GM20000 (cell line): ENCODE results near the gene ZNF385D.
"Not testable (repeated sequence)": the region's sequence is repeated elsewhere in the genome, so short reads cannot be mapped to it uniquely, and the experiment has no call there.

ENCODE experiments used
- DNase-seq: peaks from one replicate; pipeline ENCODE4 v3.0.0; 2012; ENCODE audit warnings: low spot score
- TF ChIP-seq, protein P1 (sequence below): IDR thresholded peaks from 2 replicates; pipeline ENCODE4 v1.5.1; 2012; ENCODE audit warnings: mild to moderate bottlenecking, control low read depth; ENCODE audit errors: extremely low read depth, missing control alignments

The ZNF385D gene

DNA sequence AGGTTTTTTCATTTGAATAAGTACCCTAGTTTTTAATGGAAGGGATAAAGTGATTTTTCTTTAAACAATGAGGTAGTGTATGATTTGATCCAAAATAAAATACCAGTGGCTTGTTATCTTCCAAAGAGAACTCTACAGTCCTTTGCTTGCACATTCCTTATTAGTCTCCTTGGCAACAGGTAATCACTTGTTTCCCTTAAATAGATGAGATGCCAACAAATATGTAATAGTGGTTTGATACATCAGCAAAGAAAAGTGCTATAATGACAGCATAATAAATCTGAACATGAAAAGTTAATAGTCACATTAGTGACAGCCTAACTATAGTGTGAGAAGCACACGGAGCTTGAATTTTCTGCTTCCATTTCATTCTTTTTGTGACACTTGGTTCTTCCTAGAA, 360.2 kb downstream of the ZNF385D start:
- DNase-seq: no peak
- TF ChIP-seq, protein P1, sequence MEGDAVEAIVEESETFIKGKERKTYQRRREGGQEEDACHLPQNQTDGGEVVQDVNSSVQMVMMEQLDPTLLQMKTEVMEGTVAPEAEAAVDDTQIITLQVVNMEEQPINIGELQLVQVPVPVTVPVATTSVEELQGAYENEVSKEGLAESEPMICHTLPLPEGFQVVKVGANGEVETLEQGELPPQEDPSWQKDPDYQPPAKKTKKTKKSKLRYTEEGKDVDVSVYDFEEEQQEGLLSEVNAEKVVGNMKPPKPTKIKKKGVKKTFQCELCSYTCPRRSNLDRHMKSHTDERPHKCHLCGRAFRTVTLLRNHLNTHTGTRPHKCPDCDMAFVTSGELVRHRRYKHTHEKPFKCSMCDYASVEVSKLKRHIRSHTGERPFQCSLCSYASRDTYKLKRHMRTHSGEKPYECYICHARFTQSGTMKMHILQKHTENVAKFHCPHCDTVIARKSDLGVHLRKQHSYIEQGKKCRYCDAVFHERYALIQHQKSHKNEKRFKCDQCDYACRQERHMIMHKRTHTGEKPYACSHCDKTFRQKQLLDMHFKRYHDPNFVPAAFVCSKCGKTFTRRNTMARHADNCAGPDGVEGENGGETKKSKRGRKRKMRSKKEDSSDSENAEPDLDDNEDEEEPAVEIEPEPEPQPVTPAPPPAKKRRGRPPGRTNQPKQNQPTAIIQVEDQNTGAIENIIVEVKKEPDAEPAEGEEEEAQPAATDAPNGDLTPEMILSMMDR: no peak

- TF ChIP-seq, protein P1: no peak
- no peak for DNase-seq
Measured at GRCh38 chr3:21390136-21390535, 360.9 kb downstream of the ZNF385D start.

DNA sequence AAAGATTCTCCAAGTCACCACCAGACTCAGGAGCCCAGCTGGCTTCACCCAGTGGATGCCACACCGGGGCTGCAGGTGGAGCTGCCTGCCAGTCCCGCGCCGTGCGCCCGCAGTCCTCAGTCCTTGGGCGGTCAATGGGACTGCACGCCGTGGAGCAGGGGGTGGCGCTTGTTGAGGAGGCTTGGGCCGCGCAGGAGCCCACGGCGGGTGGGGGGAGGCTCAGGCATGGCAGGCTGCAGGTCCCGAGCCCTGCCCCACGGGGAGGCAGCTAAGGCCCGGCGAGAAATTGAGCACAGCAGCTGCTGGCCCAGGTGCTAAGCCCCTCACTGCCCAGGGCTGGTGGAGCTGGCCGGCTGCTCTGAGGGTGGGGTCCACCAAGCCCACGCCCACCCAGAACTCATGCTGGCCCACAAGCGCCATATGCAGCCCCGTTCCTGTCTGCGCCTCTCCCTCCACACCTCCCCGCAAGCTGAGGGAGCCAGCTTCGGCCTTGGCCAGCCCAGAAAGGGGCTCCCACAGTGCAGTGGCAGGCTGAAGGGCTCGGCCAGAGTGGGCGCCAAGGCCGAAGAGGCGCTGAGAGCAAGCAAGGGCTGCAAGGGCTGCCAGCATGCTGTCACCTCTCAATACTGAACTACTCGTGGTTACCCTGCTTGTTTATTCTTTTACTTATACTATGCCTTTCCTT, 363.7 kb downstream of the ZNF385D start:
- DNase-seq: not testable (repeated sequence)

DNA sequence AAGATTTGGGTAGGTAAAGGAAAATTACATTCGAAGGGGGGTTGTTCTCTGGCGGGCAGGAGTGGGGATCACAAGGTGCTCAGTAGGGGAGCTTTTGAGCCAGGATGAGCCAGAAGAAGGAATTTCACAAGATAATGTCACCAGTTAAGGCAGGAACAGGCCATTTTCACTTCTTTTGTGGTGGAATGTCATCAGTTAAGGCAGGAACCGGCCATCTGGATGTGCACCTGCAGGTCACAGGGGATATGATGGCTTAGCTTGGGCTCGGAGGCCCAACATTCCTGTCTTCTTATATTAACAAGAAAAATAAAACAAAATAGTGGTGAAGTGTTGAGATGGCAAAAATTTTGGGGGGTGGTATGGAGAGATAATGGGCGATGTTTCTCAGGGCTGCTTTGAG, 373.0 kb downstream of the ZNF385D start:
- not testable (repeated sequence) for DNase-seq

DNA sequence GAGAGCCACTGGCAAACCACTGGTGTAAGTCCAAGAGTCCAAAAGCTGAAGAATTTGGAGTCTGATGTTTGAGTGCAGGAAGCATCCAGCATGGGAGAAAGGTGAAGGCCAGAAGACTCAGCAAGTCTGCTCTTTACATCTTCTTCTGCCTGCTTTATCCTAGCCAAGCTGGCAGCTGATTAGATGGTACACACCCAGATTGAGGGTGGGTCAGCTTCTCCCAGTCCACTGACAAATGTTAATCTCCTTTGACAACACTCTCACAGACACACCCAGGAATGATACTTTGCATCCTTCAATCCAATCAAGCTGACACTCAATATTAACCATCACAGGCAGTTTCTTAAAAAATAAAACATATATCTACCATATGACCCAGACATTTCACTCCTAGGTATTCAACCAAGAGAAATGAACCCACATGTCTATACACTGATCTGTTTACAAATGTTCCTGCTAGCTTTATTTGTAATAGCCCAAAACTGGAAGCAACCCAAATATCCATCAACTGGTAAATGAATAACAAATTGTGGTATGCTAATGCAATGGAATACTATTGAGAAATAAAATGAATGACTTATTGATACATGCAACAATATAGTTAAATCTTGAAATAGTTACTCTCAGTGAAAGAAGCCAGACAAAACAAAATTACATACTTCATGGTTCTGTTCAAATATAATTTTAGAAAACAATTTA, 373.8 kb downstream of the ZNF385D start:
- no peak for DNase-seq
- TF ChIP-seq, protein P1: no peak

DNA sequence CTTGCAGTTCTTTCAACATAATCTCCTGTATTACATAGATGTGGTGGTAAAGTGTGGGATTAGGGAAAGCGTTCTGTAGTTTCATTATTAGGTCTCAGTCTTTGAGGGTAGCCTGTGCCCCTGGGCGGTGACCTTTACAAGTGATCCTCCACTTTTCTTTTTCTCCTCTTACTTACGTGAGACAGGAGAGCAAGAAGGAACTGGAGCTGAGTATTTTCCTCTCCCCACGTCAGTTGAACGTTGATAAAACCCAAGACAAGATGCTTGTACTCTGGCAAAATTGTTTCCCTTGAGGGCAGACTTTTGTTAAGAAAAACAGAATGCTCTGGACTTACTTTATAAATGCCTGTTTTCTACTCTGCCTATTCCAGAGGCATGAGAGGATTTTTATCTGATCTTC, 378.7 kb downstream of the ZNF385D start:
- DNase-seq: no peak
- TF ChIP-seq, protein P1: no peak
